ENCODE data around the gene TNF.
A peak's percentile ranks its signal among the peaks of the same experiment; 100 is the strongest.

TNF gene

DNA sequence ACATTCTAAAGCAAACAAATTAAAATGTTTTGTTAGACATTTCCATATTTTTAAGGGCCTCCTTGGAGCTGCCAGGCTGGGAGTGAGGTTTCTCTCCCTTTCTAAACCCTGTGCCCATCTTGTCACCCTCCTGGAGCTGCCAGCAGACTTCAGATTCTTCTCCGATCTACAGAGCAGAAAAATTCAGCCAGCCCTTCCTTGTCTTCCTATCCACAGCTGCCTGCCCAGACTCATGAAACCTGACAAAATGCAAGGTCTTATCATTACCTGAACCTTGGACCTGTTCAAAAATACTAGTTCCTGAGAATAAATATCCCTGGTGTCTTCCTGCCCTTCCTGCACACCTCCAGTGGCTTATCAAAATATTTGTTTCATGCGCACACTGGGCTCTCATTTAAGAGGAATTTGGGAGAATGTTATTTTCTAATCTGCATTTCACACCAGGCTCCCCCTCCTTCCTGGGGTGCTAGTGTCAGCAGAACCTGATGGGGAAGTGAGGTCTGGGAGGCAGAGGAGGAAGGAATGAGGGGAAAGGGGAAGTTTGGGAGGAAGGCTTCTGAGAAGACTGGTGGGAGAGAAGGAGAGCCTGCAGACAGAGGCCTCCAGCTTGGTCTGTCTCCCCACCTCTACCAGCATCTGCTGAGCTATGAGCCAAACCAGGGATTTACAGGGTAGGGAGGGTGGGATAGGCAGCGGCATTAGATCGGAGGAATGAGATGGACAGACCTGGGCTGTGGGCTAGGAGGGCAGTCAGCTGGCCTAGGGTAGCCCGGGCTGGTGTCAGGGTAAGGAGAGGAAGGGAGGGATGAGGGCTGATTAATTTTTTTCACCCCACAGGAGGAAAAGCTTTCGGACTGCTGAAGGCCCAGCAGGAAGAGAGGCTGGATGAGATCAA, 39.6 kb downstream of the TNF start, which contains the start of gene AIF1:
AIF1 (plus strand) TSS at position 551 of the 895 bp plus-strand sequence; CDS start at position 647, 96 bp downstream.
- Histone ChIP-seq H3K9ac (ENCODE audit: low read depth, low read length) (peak within 1 kb of the TSS; percentile 8), H3K36me3 (ENCODE audit: control insufficient read depth, insufficient read depth, low read length) (no peaks in the 10 kb centered on the region), H3K4me1 (ENCODE audit: control insufficient read depth, insufficient read depth, low read length) (peaks cover 12% of the 10 kb centered on the region), H3K27me3 (ENCODE audit: control insufficient read depth, insufficient read depth, low read length) (no peaks in the 10 kb centered on the region), H3K4me3 (ENCODE audit: low read depth, low read length) (no peak within 1 kb of the TSS), H3K9me3 (ENCODE audit: control insufficient read depth, insufficient read depth, low read length) (no peaks in the 10 kb centered on the region)

DNA sequence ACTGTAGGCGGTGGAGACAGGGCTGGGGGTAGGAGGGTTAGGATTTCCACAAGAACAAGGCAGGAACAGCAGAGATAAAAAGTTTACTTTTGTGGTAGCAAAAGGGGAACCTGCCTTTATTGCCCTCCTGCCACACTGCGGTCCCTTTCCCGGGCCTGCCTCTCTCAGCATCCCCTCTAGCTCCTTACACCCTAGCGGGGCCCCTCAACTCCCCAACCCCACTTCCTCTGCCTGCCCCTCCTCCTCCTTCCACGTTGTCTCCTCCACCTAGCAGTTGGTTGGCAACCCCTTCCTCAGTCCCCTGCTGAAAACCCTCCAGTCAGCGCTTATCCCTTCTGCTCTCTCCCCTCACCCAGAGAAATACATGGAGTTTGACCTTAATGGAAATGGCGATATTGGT, 40.4 kb downstream of the TNF start:
- H3K9ac ChIP-seq (ENCODE audit: low read depth, low read length), result peak overlapping the region; percentile 8
- H3K4me3 ChIP-seq (ENCODE audit: low read depth, low read length), result no peak overlapping the region
- H3K9me3 ChIP-seq (ENCODE audit: control insufficient read depth, insufficient read depth, low read length), result no peaks in the 10 kb centered on the region
- no peaks in the 10 kb centered on the region for H3K27me3 ChIP-seq (ENCODE audit: control insufficient read depth, insufficient read depth, low read length)
- H3K36me3 ChIP-seq (ENCODE audit: control insufficient read depth, insufficient read depth, low read length), result no peaks in the 10 kb centered on the region
- H3K4me1 ChIP-seq (ENCODE audit: control insufficient read depth, insufficient read depth, low read length), result peaks cover 12% of the 10 kb centered on the region

DNA sequence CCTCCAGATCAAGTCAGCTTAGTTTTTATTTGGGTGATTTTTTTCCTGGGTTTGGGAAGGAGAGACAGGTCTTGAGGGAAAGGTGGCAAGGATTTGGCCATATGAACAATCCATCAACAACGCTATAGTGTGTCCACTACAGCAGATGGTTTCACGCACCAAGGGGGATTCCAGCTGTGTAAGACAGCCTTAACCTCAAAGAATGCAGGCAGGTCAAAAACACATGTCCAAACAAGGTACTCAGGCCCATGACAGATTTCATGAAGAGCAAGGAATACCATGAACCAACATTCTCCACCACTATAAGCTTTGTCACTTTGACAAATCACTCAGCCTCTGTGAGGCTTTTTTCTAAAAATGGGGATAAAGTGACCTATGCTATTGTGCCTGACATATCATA, 41.6 kb downstream of the TNF start:
- Histone ChIP-seq H3K9me3 (ENCODE audit: control insufficient read depth, insufficient read depth, low read length) (no peaks in the 10 kb centered on the region), H3K4me1 (ENCODE audit: control insufficient read depth, insufficient read depth, low read length) (peaks cover 12% of the 10 kb centered on the region), H3K36me3 (ENCODE audit: control insufficient read depth, insufficient read depth, low read length) (no peaks in the 10 kb centered on the region), H3K9ac (ENCODE audit: low read depth, low read length) (no peak overlapping the region), H3K27me3 (ENCODE audit: control insufficient read depth, insufficient read depth, low read length) (no peaks in the 10 kb centered on the region), H3K4me3 (ENCODE audit: low read depth, low read length) (no peak overlapping the region)

DNA sequence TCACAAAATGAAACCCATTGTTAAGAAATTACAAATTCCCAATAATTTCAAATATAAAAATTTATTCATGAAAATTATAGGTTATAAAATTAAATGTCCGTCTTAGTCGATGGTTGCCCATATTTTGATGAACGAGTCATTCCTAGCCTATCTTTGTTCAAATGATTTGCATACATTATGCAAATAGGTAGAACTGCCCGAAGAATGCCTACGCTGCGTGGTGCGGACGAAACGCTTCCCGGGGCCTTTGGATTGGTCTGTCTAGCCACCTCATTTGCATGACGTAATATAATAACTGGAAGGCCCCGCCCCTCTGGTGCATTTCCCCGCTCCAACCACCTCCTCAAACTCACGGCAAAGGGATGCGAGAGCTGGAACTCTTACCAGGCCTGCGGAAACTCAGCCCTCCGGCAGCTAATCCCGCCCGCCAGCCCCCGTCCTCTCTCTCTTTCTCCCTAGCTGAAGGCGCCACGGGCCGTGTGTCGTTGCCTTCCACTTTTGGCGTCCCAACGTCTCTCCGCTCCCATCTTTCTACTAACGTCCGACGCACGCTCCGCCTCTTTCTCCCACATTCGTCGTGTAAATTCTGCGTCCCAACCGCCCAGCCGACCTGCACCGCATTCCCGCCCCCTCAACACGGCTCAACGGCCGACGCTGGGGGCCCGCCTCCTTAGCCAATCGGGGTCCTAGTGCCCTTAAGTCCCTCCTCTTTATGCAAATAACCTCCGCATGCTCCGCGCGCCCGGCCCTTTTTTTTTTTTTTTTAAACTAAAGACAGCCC, 44.6 kb downstream of the TNF start:
- Histone ChIP-seq H3K27me3 (ENCODE audit: control insufficient read depth, insufficient read depth, low read length) (no peaks in the 10 kb centered on the region), H3K9ac (ENCODE audit: low read depth, low read length) (peak overlapping the region; percentile 98), H3K9me3 (ENCODE audit: control insufficient read depth, insufficient read depth, low read length) (no peaks in the 10 kb centered on the region), H3K4me3 (ENCODE audit: low read depth, low read length) (peak overlapping the region; percentile 93), H3K4me1 (ENCODE audit: control insufficient read depth, insufficient read depth, low read length) (peaks cover 13% of the 10 kb centered on the region), H3K36me3 (ENCODE audit: control insufficient read depth, insufficient read depth, low read length) (peaks cover 25% of the 10 kb centered on the region)

DNA sequence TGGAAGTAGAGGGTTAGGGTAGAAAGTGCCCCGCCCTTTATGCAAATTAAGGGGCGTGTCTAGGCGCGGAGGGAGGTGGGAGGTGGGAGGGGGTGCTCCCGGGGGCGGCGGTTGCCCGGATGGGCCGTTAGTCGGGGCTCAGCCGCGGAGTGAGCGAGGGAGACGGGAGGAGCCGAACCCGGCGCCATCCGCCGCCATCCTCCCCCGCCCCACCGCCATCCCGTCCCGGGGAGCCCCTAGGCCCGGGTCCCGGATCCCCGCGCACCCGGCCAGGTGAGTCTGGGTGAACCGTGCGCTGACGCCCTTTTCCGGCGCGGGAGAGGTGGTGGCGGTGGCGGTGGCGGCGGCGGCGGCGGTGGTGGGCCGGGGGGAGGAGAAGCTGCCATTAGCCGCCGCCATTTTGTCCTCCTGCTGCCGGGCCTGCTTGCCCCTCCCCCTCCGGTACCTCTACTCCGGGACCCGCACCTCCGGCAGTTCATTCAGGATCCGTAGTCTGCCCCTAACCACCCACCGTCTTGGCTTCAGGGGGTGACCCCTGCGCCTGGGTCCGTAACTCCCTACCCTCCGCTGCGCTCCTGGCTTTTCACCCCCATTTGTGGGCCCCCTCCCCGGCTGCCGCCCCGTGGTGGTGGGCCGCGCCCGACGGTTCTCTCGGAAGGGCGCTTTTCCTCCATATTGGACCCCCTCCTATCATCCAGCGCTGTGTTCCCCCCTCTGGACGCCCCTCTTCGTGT, 45.4 kb downstream of the TNF start, which contains the start of gene PRRC2A:
PRRC2A (plus strand) TSS at position 130 of the 734 bp plus-strand sequence. CDS start 2,075 bp downstream, outside the sequence.
- peaks cover 10% of the 10 kb centered on the region for H3K4me1 ChIP-seq (ENCODE audit: control insufficient read depth, insufficient read depth, low read length)
- H3K9ac ChIP-seq (ENCODE audit: low read depth, low read length), result peak within 1 kb of the TSS; percentile 98
- H3K4me3 ChIP-seq (ENCODE audit: low read depth, low read length), result peak within 1 kb of the TSS; percentile 93
- no peaks in the 10 kb centered on the region for H3K27me3 ChIP-seq (ENCODE audit: control insufficient read depth, insufficient read depth, low read length)
- peaks cover 33% of the 10 kb centered on the region for H3K36me3 ChIP-seq (ENCODE audit: control insufficient read depth, insufficient read depth, low read length)
- H3K9me3 ChIP-seq (ENCODE audit: control insufficient read depth, insufficient read depth, low read length), result no peaks in the 10 kb centered on the region

DNA sequence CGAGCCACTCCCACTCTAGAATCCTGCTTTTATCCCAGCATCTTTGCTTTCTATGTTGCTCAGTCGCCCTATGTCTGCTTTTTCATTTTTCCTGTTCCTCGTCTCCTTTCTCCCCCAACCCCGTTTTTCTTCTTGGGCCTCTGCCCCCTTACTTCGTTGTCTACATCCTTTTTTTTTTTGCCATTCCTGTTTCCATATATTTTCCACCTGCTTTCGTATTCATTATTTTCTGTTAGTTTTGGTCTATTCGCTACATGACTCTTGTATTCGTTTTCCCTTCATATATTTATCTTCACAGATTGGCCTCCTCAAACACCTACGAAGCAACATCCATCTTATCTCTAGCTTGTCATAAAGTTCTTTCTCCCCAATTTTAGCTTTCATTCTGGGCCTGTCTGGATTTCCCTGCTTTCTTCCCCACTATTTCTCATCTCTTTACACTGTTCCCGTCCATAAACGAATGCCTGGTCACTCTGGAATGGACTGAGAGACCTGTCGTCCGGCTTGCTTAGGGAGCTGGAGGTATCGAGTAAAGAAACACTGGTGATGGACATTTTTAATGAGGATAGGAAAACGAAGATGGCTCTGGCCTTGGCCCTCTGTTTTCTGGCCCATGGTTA, 46.1 kb downstream of the TNF start:
- peak overlapping the region; percentile 98 for H3K9ac ChIP-seq (ENCODE audit: low read depth, low read length)
- no peaks in the 10 kb centered on the region for H3K27me3 ChIP-seq (ENCODE audit: control insufficient read depth, insufficient read depth, low read length)
- peaks cover 5% of the 10 kb centered on the region for H3K4me1 ChIP-seq (ENCODE audit: control insufficient read depth, insufficient read depth, low read length)
- peaks cover 40% of the 10 kb centered on the region for H3K36me3 ChIP-seq (ENCODE audit: control insufficient read depth, insufficient read depth, low read length)
- H3K4me3 ChIP-seq (ENCODE audit: low read depth, low read length), result peak overlapping the region; percentile 91
- no peaks in the 10 kb centered on the region for H3K9me3 ChIP-seq (ENCODE audit: control insufficient read depth, insufficient read depth, low read length)

DNA sequence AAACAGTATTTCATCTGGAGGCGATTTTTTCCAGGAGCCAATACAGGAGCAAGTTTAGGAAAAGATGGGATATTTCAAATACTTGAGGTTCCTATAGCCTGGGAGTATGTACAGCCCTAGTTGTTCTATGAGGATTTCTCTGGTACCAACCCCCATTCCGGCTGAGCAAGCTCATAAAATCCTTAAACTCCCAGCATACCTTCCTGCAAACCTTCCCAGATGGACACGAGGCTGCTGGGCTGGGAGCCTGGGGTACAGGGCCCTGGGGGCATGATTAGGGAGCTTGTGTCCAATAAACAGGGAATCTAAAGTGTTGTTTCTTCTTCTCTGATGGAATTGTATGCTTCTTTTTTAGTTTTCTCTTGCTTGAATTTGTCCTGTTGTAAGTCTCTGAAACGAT, 46.6 kb downstream of the TNF start:
- Histone ChIP-seq H3K36me3 (ENCODE audit: control insufficient read depth, insufficient read depth, low read length) (peaks cover 45% of the 10 kb centered on the region), H3K4me3 (ENCODE audit: low read depth, low read length) (peak overlapping the region; percentile 91), H3K4me1 (ENCODE audit: control insufficient read depth, insufficient read depth, low read length) (peaks cover 5% of the 10 kb centered on the region), H3K27me3 (ENCODE audit: control insufficient read depth, insufficient read depth, low read length) (no peaks in the 10 kb centered on the region), H3K9ac (ENCODE audit: low read depth, low read length) (peak overlapping the region; percentile 98), H3K9me3 (ENCODE audit: control insufficient read depth, insufficient read depth, low read length) (no peaks in the 10 kb centered on the region)

DNA sequence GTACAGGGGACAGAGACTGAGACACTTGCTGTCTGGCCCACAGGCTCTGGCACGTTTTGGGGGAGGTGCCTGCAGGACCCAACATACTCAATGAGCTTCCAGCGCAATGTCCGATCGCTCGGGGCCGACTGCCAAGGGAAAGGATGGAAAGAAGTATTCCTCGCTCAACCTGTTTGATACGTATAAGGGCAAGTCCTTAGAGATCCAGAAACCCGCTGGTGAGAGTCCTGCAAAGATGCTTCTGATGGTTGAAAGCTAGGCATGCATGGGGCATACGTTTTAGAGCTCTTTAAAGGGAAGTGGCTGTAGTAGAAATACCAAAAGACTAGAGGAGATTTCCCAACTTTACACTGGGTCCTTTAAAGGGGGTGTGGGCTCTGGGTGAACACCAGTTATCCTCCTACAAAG, 47.3 kb downstream of the TNF start:
- Histone ChIP-seq H3K9ac (ENCODE audit: low read depth, low read length) (peak overlapping the region; percentile 98), H3K4me3 (ENCODE audit: low read depth, low read length) (peak overlapping the region; percentile 91), H3K9me3 (ENCODE audit: control insufficient read depth, insufficient read depth, low read length) (no peaks in the 10 kb centered on the region), H3K36me3 (ENCODE audit: control insufficient read depth, insufficient read depth, low read length) (peaks cover 52% of the 10 kb centered on the region), H3K4me1 (ENCODE audit: control insufficient read depth, insufficient read depth, low read length) (peaks cover 5% of the 10 kb centered on the region), H3K27me3 (ENCODE audit: control insufficient read depth, insufficient read depth, low read length) (no peaks in the 10 kb centered on the region)

DNA sequence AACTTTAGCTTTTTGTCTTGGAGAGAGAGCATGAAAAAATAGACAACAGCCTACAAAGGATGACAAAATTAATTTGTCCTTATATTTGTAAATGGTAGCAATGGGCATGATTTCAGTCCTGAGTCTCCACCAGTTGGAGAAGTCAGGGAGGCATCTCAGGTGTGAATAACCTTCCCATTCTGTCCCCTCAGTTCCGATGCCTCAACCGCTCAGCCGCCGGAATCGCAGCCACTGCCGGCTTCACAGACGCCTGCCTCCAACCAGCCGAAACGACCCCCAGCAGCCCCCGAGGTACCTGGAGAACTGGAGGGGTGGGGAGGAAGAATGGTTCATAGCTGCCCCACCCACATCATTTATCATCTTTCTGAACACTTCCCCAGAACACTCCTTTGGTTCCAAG, 48.7 kb downstream of the TNF start:
- H3K36me3 ChIP-seq (ENCODE audit: control insufficient read depth, insufficient read depth, low read length), result peaks cover 66% of the 10 kb centered on the region

DNA sequence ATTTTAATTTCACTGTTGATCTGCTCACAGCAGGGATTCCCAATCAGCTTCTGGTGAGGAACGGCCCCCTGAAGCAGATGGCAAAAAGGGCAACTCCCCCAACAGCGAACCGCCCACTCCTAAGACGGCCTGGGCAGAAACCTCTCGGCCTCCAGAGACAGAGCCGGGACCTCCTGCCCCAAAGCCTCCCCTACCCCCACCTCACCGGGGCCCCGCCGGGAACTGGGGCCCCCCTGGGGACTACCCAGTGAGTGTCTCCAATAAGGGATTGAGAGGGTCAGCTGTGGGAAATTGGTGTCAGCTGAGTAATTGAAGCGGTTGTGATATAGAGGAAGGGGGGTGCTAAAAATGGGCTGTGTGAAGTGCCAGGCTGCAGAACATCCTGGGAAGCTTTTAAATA, 51.6 kb downstream of the TNF start:
- H3K9ac ChIP-seq (ENCODE audit: low read depth, low read length), result no peak overlapping the region

More for the DNA sequence above, 48.7 kb downstream of the TNF start:
- H3K4me3 ChIP-seq (ENCODE audit: low read depth, low read length), result no peak overlapping the region
- H3K27me3 ChIP-seq (ENCODE audit: control insufficient read depth, insufficient read depth, low read length), result no peaks in the 10 kb centered on the region
- H3K4me1 ChIP-seq (ENCODE audit: control insufficient read depth, insufficient read depth, low read length), result peaks cover 5% of the 10 kb centered on the region
- H3K9me3 ChIP-seq (ENCODE audit: control insufficient read depth, insufficient read depth, low read length), result no peaks in the 10 kb centered on the region
- no peak overlapping the region for H3K9ac ChIP-seq (ENCODE audit: low read depth, low read length)

More for the DNA sequence above, 51.6 kb downstream of the TNF start:
- Histone ChIP-seq H3K27me3 (ENCODE audit: control insufficient read depth, insufficient read depth, low read length) (no peaks in the 10 kb centered on the region), H3K4me1 (ENCODE audit: control insufficient read depth, insufficient read depth, low read length) (peaks cover 5% of the 10 kb centered on the region), H3K36me3 (ENCODE audit: control insufficient read depth, insufficient read depth, low read length) (peaks cover 90% of the 10 kb centered on the region), H3K4me3 (ENCODE audit: low read depth, low read length) (no peak overlapping the region), H3K9me3 (ENCODE audit: control insufficient read depth, insufficient read depth, low read length) (no peaks in the 10 kb centered on the region)
